HUES48 (cell line): ENCODE results near the gene BBS9.
"Not testable (repeated sequence)": the region's sequence is repeated elsewhere in the genome, so short reads cannot be mapped to it uniquely, and the experiment has no call there.

ENCODE experiments used
- H3K27ac ChIP-seq: one replicate; pipeline ENCODE4 v1.7.0; 2013; ENCODE audit warnings: low read depth, low read length, inconsistent platforms
- H3K27me3 ChIP-seq: 2 replicates; pipeline ENCODE4 v1.6.1; 2013; ENCODE audit warnings: mild to moderate bottlenecking, low read length; ENCODE audit not compliant: control insufficient read depth, insufficient read depth
- H3K36me3 ChIP-seq: 2 replicates; pipeline ENCODE4 v1.6.1; 2013; ENCODE audit warnings: low read length; ENCODE audit not compliant: control insufficient read depth, insufficient read depth
- H3K4me1 ChIP-seq: 2 replicates; pipeline ENCODE4 v1.6.1; 2013; ENCODE audit warnings: mild to moderate bottlenecking, low read length; ENCODE audit not compliant: control insufficient read depth, insufficient read depth
- H3K4me3 ChIP-seq: 2 replicates; pipeline ENCODE4 v1.5.1; 2013; ENCODE audit warnings: mild to moderate bottlenecking, low read depth, low read length
- H3K9ac ChIP-seq: 2 replicates; pipeline ENCODE4 v1.6.1; 2013; ENCODE audit warnings: mild to moderate bottlenecking, low read depth, low read length, moderate library complexity
- H3K9me3 ChIP-seq: 2 replicates; pipeline ENCODE4 v1.6.1; 2013; ENCODE audit warnings: low read length; ENCODE audit not compliant: control insufficient read depth, insufficient read depth

The BBS9 gene

DNA sequence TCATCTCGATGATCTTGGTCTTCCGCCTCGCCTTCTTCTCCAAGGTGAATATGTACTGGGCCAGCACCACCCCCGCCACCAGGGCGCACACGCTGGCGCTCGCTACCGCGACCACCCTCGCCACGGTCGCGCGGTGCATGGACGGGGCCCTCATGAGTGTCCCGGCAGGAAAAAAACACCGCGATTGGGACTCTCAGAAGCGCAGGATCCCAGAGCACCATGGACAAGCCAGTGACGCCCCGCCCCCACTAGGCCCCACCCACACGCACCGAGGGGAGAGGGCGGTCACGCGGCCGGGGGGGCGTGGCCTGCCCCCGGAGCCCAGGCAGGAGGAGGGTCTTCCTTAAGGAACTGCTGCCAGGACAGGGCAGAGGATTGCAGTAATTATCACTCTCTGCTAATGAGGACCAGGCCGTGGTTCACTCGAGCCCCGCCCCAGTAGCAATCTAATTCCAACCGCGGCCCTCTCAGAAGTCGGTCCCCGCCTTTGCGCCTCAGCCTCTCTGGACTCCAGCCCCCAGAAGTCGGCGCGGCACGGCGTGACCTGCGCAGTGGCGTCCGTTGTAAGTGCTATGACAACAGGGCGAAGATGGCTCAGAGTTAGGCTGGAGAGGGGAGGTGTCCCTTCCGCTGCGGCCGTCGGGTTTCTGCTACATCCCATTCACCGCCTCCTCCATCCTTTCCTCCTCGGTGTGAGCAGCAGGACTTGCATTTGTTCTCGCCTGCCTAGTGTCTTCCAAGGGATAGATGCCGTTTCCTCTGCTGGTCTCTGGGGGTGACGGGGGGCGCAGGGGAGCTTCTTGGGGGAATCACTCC is at the start of gene BBS9:
Gene BBS9, plus strand, starts transcription at position 575 of the 816 bp plus-strand sequence. CDS start 16,689 bp downstream, outside the sequence.
- H3K36me3 ChIP-seq: no peaks in the 10 kb centered on the region
- H3K4me3 ChIP-seq: peak within 1 kb of the TSS; percentile 83
- peak within 1 kb of the TSS; percentile 71 for H3K27ac ChIP-seq
- H3K9ac ChIP-seq: 0 out of 2 replicates have a peak within 1 kb of the TSS, but pooled peaks have one; percentile 39
- peaks cover 4% of the 10 kb centered on the region; the same call in 1 of the 2 replicates for H3K4me1 ChIP-seq
- H3K9me3 ChIP-seq: no peaks in the 10 kb centered on the region
- no peaks in the 10 kb centered on the region for H3K27me3 ChIP-seq

DNA sequence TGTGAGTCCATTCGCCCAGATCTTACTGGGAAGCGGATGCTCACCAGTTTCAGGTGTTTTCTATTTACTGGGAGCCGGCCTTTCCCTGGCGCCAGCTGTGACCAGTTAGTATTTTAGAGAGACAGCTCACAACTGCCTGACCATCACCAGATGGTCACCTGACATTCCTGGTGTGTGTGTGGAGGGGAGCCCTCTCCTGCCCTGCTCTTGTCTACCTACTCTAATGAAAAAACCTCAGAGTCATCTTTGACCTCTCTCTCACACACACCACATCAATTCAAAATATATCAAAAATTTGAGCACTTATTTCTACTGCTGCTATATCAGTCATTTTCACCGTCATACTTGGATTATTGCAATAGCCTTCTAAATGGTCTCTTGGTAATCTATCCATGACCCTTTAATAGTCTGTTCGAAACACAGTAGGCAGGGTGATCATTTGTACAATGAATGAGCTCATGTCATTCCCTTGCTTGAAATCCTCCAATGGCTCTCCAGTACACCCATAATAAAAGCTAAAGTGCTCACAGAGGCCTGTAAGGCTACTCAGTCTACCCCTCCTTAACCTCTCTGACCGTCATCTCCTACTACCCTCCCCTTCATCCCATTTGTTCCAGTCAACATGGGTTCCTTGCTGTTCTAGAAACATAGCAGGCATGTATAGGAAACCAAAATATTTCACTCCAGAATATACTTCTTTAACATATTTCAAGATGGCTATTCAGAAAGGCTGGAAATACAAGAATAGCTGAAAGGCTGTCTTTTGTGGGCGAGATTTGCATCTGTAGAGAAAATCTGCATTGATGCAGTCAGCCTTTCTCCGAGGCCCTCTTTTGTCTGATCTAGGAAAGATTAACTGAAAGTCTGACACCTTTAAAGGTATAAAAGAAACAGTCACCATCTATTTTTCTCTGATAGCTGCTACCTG is 49.3 kb upstream of the BBS9 start:
- Histone ChIP-seq H3K27ac (no peak overlapping the region), H3K27me3 (no peaks in the 10 kb centered on the region), H3K9me3 (no peaks in the 10 kb centered on the region), H3K9ac (no peak overlapping the region), H3K4me3 (no peak overlapping the region), H3K36me3 (no peaks in the 10 kb centered on the region), H3K4me1 (peaks cover 39% of the 10 kb centered on the region)

- Histone ChIP-seq H3K27me3 (no peaks in the 10 kb centered on the region), H3K9ac (no peak overlapping the region), H3K4me3 (no peak overlapping the region)
Measured at GRCh38 chr7:33087356-33087755, 42.0 kb upstream of the BBS9 start.

GRCh38 chr7:33087858-33088257 is 41.5 kb upstream of the BBS9 start:
- Histone ChIP-seq H3K9me3 (no peaks in the 10 kb centered on the region), H3K4me1 (no peaks in the 10 kb centered on the region), H3K4me3 (no peak overlapping the region), H3K27ac (no peak overlapping the region), H3K27me3 (no peaks in the 10 kb centered on the region), H3K9ac (no peak overlapping the region), H3K36me3 (no peaks in the 10 kb centered on the region)

More at GRCh38 chr7:33087356-33087755, 42.0 kb upstream of the BBS9 start:
- no peak overlapping the region for H3K27ac ChIP-seq
- no peaks in the 10 kb centered on the region for H3K9me3 ChIP-seq
- H3K36me3 ChIP-seq: no peaks in the 10 kb centered on the region
- no peaks in the 10 kb centered on the region for H3K4me1 ChIP-seq

DNA sequence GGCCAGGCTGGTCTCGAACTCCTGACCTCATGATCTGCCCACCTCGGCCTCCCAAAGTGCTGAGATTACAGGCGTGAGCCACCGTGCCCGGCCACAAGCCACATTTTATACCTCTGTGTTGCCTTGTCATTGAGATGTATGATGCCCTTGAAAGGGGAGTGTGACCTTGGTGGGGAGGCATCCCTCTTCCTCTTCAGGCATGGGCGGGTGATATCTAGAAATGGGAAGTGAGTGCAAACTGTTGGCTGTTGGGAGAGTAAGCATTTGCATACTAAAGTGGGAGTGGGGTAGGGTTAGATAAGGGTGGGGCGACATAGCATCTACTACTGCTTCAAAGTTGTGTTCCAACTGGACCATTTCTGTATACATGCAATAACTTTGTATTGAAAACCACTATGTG is 40.2 kb upstream of the BBS9 start:
- Histone ChIP-seq H3K36me3 (peaks cover 3% of the 10 kb centered on the region), H3K9me3 (no peaks in the 10 kb centered on the region), H3K27ac (no peak overlapping the region), H3K4me1 (no peaks in the 10 kb centered on the region), H3K27me3 (no peaks in the 10 kb centered on the region), H3K4me3 (no peak overlapping the region), H3K9ac (no peak overlapping the region)

GRCh38 chr7:33091111-33091531 is 38.2 kb upstream of the BBS9 start:
- Histone ChIP-seq H3K27ac (no peak overlapping the region), H3K4me1 (no peaks in the 10 kb centered on the region), H3K36me3 (peaks cover 21% of the 10 kb centered on the region), H3K4me3 (no peak overlapping the region), H3K27me3 (no peaks in the 10 kb centered on the region), H3K9me3 (no peaks in the 10 kb centered on the region), H3K9ac (no peak overlapping the region)

DNA sequence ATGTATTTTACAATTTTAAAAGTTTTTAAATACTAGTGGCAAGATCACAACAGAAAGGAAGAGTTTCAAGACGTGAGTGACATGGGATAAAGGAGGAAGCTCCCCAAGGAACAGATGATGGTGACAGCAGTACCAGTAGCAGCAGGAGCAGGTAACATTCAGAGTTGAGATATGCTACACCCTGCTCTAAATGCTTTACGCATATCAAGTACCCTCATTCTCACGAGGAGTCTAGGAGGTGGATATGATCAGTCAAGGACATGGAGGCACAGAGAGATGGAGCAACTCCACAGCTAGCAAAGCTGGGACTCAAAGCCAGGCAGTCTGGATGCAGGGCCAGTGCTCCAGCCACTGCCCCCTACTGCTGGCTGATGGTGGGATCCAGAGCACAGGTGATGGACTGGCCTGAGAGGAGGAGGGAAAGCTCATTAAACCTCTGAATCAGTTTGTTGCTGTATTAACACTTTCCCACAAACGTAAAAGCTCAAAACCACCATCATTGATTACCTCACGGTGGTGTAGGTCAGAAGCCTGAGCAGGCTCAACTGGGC is 37.6 kb upstream of the BBS9 start:
- Histone ChIP-seq H3K9me3 (no peaks in the 10 kb centered on the region), H3K27me3 (no peaks in the 10 kb centered on the region), H3K36me3 (peaks cover 27% of the 10 kb centered on the region), H3K4me3 (no peak overlapping the region), H3K27ac (no peak overlapping the region), H3K4me1 (no peaks in the 10 kb centered on the region), H3K9ac (no peak overlapping the region)

- Histone ChIP-seq H3K36me3 (peaks cover 41% of the 10 kb centered on the region), H3K4me3 (no peak overlapping the region), H3K27me3 (no peaks in the 10 kb centered on the region), H3K9me3 (no peaks in the 10 kb centered on the region), H3K9ac (no peak overlapping the region), H3K4me1 (no peaks in the 10 kb centered on the region), H3K27ac (no peak overlapping the region)
Measured at GRCh38 chr7:33093266-33093665, 36.1 kb upstream of the BBS9 start.

GRCh38 chr7:33094745-33095275 is 34.6 kb upstream of the BBS9 start:
- not testable (repeated sequence) for H3K27ac ChIP-seq, H3K27me3 ChIP-seq, H3K9me3 ChIP-seq, H3K4me1 ChIP-seq, H3K4me3 ChIP-seq, H3K9ac ChIP-seq
- H3K36me3 ChIP-seq: peaks cover 57% of the 10 kb centered on the region

DNA sequence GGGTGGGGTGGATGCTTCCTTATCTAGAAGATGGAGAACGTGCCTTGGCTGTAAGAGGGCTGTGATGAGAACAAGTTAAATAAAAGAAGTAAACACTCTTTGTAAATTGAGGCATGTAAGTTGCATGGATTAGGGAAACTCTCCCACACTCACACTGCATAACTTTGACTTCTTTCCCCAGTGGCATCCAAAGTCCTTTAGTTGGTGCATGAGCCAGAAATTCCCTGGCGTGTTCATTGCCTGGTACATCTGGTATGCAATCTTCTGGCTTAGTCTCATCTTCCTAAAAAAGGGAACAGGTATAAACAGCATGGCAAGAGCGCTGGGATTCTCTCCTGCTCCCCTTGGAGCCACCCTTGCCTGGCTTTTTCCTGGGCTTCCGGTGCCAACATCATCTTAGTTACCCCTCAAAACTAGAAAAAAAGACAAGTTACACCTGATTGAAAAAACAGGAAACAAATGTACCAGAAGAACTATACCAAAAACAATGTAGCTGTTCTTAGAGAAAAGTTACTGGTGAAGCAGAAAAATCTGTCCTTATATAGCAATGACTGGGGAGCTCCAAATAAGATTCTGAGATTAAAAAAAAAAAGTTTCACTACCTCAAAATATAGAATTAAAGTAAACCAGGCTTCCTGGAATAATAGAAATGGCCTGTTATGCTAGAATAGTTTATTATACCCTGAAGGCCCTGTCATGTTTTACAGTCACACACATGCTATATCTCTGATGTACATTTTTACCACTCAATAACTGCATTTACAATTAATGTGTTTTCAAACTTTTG is 30.0 kb upstream of the BBS9 start:
- Histone ChIP-seq H3K9me3 (no peaks in the 10 kb centered on the region), H3K9ac (no peak overlapping the region), H3K27me3 (no peaks in the 10 kb centered on the region), H3K4me3 (no peak overlapping the region), H3K4me1 (no peaks in the 10 kb centered on the region), H3K36me3 (peaks cover 77% of the 10 kb centered on the region), H3K27ac (no peak overlapping the region)
